H1 (cell line): ENCODE data around the gene TLX1. TPM values are rescaled to one million over a fixed set of nuclear protein-coding genes. Genes with fewer than 3 reads are reported as not detected.
A peak's percentile ranks its signal among the peaks of the same experiment; 100 is the strongest.

ENCODE experiments used
- ATF3 ChIP-seq: IDR thresholded peaks from 2 replicates; pipeline ENCODE4 v1.6.1; 2011; ENCODE audit warnings: low read depth, mild to moderate bottlenecking, low read length; ENCODE audit not compliant: insufficient read depth
- CTBP2 ChIP-seq: IDR thresholded peaks from 2 replicates; pipeline ENCODE4 v1.7.0; 2011; ENCODE audit warnings: borderline replicate concordance, mild to moderate bottlenecking, moderate library complexity, mixed read lengths, low read length; ENCODE audit not compliant: insufficient read depth, insufficient read length
- JUN ChIP-seq: IDR thresholded peaks from 2 replicates; pipeline ENCODE4 v1.6.1; 2011; ENCODE audit warnings: low read depth, mild to moderate bottlenecking, improper control_type of control experiment, low read length
- KDM4A ChIP-seq: IDR thresholded peaks from one replicate; pipeline ENCODE4 v1.7.1; 2012; ENCODE audit warnings: low read depth, mild to moderate bottlenecking, moderate library complexity, low read length, inconsistent platforms; ENCODE audit not compliant: severe bottlenecking
- MAFK ChIP-seq: IDR thresholded peaks from 2 replicates; pipeline ENCODE4 v1.6.1; 2012; ENCODE audit warnings: low read depth, mild to moderate bottlenecking, improper control_type of control experiment, low read length
- NANOG ChIP-seq: IDR thresholded peaks from 2 replicates; pipeline ENCODE4 v1.6.1; 2011; ENCODE audit warnings: low read length, low read depth, mild to moderate bottlenecking, inconsistent platforms; ENCODE audit not compliant: insufficient read depth, poor library complexity, severe bottlenecking
- polyA plus RNA-seq, 7 experiments: library from polyadenylated mRNA; depleted of rRNA in 3 of 7; stranded (reverse) in 5 of 7; unstranded in 2 of 7; fragments of >200 nt in 5 of 7; fragments of 200-250 nt in 2 of 7; gene quantifications; 1 replicate in 5 of 7; 2 replicates in 1 of 7; 4 replicates in 1 of 7; pipeline versions ENCODE4 v1.2.1 to v1.2.3, GENCODE V29; 2011 to 2013; ENCODE audit warnings: missing spikeins in 2 of 7, mixed read lengths in 2 of 7
- total RNA-seq: library from RNA; stranded (reverse); fragmentation: NEBNext Ultra II Directional; extraction: Animal tissue kit (Norgen Biotek cat#: 25700); gene quantifications from 2 replicates; pipeline ENCODE4 v1.2.1, GENCODE V29; 2021

Gene TLX1
- total and polyA plus RNA-seq, 2 of the 8 experiments (the other 6 are each of a cell fraction or from before 2014, with no cell fraction given) = not detected

- TF ChIP-seq JUN (no peak), MAFK (no peak), CTBP2 (no peak), NANOG (no peak), KDM4A (peak; percentile 13), ATF3 (no peak)
- TF ChIP-seq, all 59 proteins: peak for 5
Measured at GRCh38 chr10:101140084-101140949, 9.2 kb downstream of the TLX1 start (continued).
